ENCODE measurements around the gene IGF2BP1. TPM values are rescaled to one million over a fixed set of nuclear protein-coding genes. Genes with fewer than 3 reads are reported as not detected.

IGF2BP1 gene
- total RNA-seq, 1 experiment from 2014 or later = 1.3 TPM

DNA sequence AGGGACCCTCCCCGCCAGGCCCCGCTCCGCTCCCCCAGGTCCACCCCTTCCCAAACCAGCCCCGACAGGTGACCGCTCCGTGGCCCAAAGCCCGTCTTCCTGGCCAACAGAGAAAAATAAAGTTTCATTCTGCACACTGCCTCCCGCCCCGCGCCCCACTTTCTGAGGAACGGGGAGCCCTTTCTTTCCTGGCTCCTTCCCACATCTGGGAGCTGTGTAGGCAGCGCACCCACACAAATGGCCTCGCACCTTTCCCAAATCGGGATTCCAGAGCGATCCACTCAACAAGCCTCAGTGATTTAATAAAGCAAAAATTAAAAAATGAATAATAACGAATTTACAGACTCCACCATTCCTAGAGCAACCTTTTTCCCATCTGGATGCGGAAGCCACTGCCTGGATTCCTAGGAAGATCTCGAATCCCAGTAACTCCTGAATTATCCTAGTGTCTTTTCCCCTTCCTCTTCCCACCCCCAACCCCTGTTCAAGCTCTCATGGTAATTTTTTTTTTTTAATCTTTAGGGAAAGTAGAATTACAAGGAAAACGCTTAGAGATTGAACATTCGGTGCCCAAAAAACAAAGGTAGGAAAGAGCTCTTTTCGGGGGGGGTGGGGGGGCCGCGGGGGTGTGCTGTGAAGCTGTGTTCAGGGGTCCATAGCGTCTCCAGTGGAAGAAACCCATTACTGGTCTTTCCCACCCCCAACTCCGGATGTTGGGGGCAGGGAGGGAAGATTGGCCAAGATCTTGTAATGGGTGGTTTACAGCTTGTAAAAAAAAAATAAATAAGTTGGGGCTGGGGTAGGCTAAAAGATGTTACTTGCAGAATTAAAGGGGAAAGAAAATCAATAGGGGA is 1.6 kb downstream of the IGF2BP1 start:
- no peaks in the 10 kb centered on the region for H3K9me2 ChIP-seq (replicated peaks; ENCODE audit: low read length)
- POLR2A ChIA-PET (ENCODE audit: unreplicated experiment) = no interaction called here
- CTCF ChIA-PET = interaction anchor here (0.6 to 0.7 kb wide), 2 partner anchors 327 to 661 kb away, joined by 3 to 11 read pairs; no protein-coding TSS in a partner anchor
- no peaks in the 10 kb centered on the region for H3K9me3 ChIP-seq (ENCODE audit: low read length)
- no peak for TF ChIP-seq CTCF (conservative IDR thresholded peaks at IDR 0.05; ENCODE audit: low read depth, low read length)
- TF ChIP-seq EZH2 (IDR thresholded peaks at IDR 0.05; ENCODE audit: low read length, unreplicated experiment) = no peak
- TF ChIP-seq EZH2phosphoT487 (IDR thresholded peaks at IDR 0.05; ENCODE audit: borderline replicate concordance, low read length) = no peak
- no peaks in the 10 kb centered on the region for H3K79me2 ChIP-seq (ENCODE audit: low read length)
- no peaks in the 10 kb centered on the region for H3K4me1 ChIP-seq (ENCODE audit: insufficient read depth, low read length)
- ATAC-seq = no peak
- no peak overlapping the region for H3K9ac ChIP-seq (ENCODE audit: low read length)
- H3F3A ChIP-seq (ENCODE audit: low read length, unreplicated experiment) = no peaks in the 10 kb centered on the region
- no peak overlapping the region for H2AFZ ChIP-seq (ENCODE audit: low read length)
- DNase-seq = no peak
- H3K27ac ChIP-seq (ENCODE audit: low read length) = no peak overlapping the region
- intact Hi-C loops (cut with micrococcal nuclease) = no loop called here
- no peak overlapping the region for H3K4me3 ChIP-seq (ENCODE audit: low read length)
- peaks cover 98% of the 10 kb centered on the region for H3K27me3 ChIP-seq (ENCODE audit: low read length)
- H3K4me2 ChIP-seq (ENCODE audit: low read length) = no peak overlapping the region
- BruUV-seq (replicated peaks) = no TSS peak
- no peaks in the 10 kb centered on the region for H3K36me3 ChIP-seq (ENCODE audit: low read depth, low read length)
- H4K20me1 ChIP-seq (ENCODE audit: low read length) = no peaks in the 10 kb centered on the region

GRCh38 chr17:49000943-49001342 is 3.8 kb downstream of the IGF2BP1 start:
- TF ChIP-seq CTCF (conservative IDR thresholded peaks at IDR 0.05; ENCODE audit: low read depth, low read length) (no peak), EZH2 (IDR thresholded peaks at IDR 0.05; ENCODE audit: low read length, unreplicated experiment) (no peak)
- intact Hi-C loops (cut with micrococcal nuclease) = no loop called here
- Histone ChIP-seq H3K4me1 (ENCODE audit: insufficient read depth, low read length) (no peaks in the 10 kb centered on the region), H4K20me1 (ENCODE audit: low read length) (no peaks in the 10 kb centered on the region), H3K4me3 (ENCODE audit: low read length) (no peak overlapping the region), H2AFZ (ENCODE audit: low read length) (no peak overlapping the region), H3K27me3 (ENCODE audit: low read length) (peaks cover 98% of the 10 kb centered on the region), H3K9ac (ENCODE audit: low read length) (0 out of 2 replicates have a peak overlapping the region, but pooled peaks have one; percentile 23), H3K9me3 (ENCODE audit: low read length) (no peaks in the 10 kb centered on the region), H3F3A (ENCODE audit: low read length, unreplicated experiment) (no peaks in the 10 kb centered on the region), H3K36me3 (ENCODE audit: low read depth, low read length) (no peaks in the 10 kb centered on the region), H3K9me2 (replicated peaks; ENCODE audit: low read length) (no peaks in the 10 kb centered on the region), H3K4me2 (ENCODE audit: low read length) (no peak overlapping the region), H3K27ac (ENCODE audit: low read length) (peak overlapping the region; percentile 48), H3K79me2 (ENCODE audit: low read length) (no peaks in the 10 kb centered on the region)
- CTCF ChIA-PET = no interaction called here
- ATAC-seq (no peak), DNase-seq (no peak)
- no TSS peak for BruUV-seq (replicated peaks)
- POLR2A ChIA-PET (ENCODE audit: unreplicated experiment) = no interaction called here

GRCh38 chr17:49001671-49002070 is 4.5 kb downstream of the IGF2BP1 start:
- Histone ChIP-seq H4K20me1 (ENCODE audit: low read length) (no peaks in the 10 kb centered on the region), H3K36me3 (ENCODE audit: low read depth, low read length) (no peaks in the 10 kb centered on the region), H3K27me3 (ENCODE audit: low read length) (peaks cover 98% of the 10 kb centered on the region), H3F3A (ENCODE audit: low read length, unreplicated experiment) (no peaks in the 10 kb centered on the region), H3K27ac (ENCODE audit: low read length) (peak overlapping the region; percentile 48), H3K4me3 (ENCODE audit: low read length) (no peak overlapping the region), H3K4me2 (ENCODE audit: low read length) (no peak overlapping the region), H3K9me2 (replicated peaks; ENCODE audit: low read length) (no peaks in the 10 kb centered on the region), H3K4me1 (ENCODE audit: insufficient read depth, low read length) (no peaks in the 10 kb centered on the region), H3K79me2 (ENCODE audit: low read length) (no peaks in the 10 kb centered on the region), H3K9me3 (ENCODE audit: low read length) (no peaks in the 10 kb centered on the region), H3K9ac (ENCODE audit: low read length) (peak overlapping the region; percentile 23), H2AFZ (ENCODE audit: low read length) (no peak overlapping the region)
- intact Hi-C loops (cut with micrococcal nuclease) = no loop called here
- POLR2A ChIA-PET (ENCODE audit: unreplicated experiment) = no interaction called here
- BruUV-seq (replicated peaks) = no TSS peak
- DNase-seq (no peak), ATAC-seq (no peak)
- CTCF ChIA-PET = no interaction called here
- no peak for TF ChIP-seq EZH2phosphoT487 (IDR thresholded peaks at IDR 0.05; ENCODE audit: borderline replicate concordance, low read length)
- TF ChIP-seq CTCF (conservative IDR thresholded peaks at IDR 0.05; ENCODE audit: low read depth, low read length) = no peak
- TF ChIP-seq EZH2 (IDR thresholded peaks at IDR 0.05; ENCODE audit: low read length, unreplicated experiment) = no peak
